ENCODE data around the gene KLHDC4. TPM values are rescaled to one million over a fixed set of nuclear protein-coding genes. Genes with fewer than 3 reads are reported as not detected.

Gene KLHDC4
- total and polyA plus RNA-seq, 4 donors, result 8.2 to 27.6 (median 14.2) TPM

- Histone ChIP-seq H3K36me3 (ENCODE audit: control insufficient read depth in 4 of 4, insufficient read depth in 3 of 4, low read depth in 1 of 4, low read length in 3 of 4) (no peaks in the 10 kb centered on the region), H3K27me3 (ENCODE audit: control insufficient read depth in 4 of 4, insufficient read depth in 4 of 4, low read length in 3 of 4) (no peaks in the 10 kb centered on the region), H3K27ac (ENCODE audit: low read depth in 1 of 2, low read length in 2 of 2) (no peak overlapping the region), H3K9me3 (ENCODE audit: control insufficient read depth in 4 of 4, low read length in 3 of 4) (no peaks in the 10 kb centered on the region), H3K4me1 (ENCODE audit: control insufficient read depth in 4 of 4, insufficient read depth in 4 of 4, low read length in 3 of 4) (peaks cover 0 to 1% (median 0%) of the 10 kb centered on the region in 4 donors), H3K9ac (ENCODE audit: low read depth in 1 of 2, low read length in 2 of 2) (no peak overlapping the region), H3K4me3 (ENCODE audit: low read depth in 1 of 3, low read length in 3 of 3) (no peak overlapping the region)
- 83% methylated on average over 18 of the region's 18 CpGs for WGBS
- TF ChIP-seq RXRA (IDR thresholded peaks at IDR 0.05) (no peak), FOXA2 (IDR thresholded peaks at IDR 0.05) (no peak), HNF4A (conservative IDR thresholded peaks at IDR 0.05) (no peak), FOXA1 (IDR thresholded peaks at IDR 0.05) (no peak), RAD21 (IDR thresholded peaks at IDR 0.05) (no peak), ATF3 (IDR thresholded peaks at IDR 0.05) (no peak), EGR1 (IDR thresholded peaks at IDR 0.05; ENCODE audit: low read depth in 2 of 2) (no peak), JUND (IDR thresholded peaks at IDR 0.05) (no peak), MAX (IDR thresholded peaks at IDR 0.05) (no peak), TAF1 (conservative IDR thresholded peaks at IDR 0.05) (no peak), HNF4G (IDR thresholded peaks at IDR 0.05) (no peak), ZBTB33 (IDR thresholded peaks at IDR 0.05) (no peak), SP1 (IDR thresholded peaks at IDR 0.05) (no peak), YY1 (IDR thresholded peaks at IDR 0.05) (no peak)
- DNase-seq (ENCODE audit: low spot score), result no peak
Measured at GRCh38 chr16:87679593-87680271, 86.1 kb downstream of the KLHDC4 start.

GRCh38 chr16:87678618-87679017 is 87.2 kb downstream of the KLHDC4 start:
- Histone ChIP-seq H3K36me3 (ENCODE audit: control insufficient read depth in 4 of 4, insufficient read depth in 3 of 4, low read depth in 1 of 4, low read length in 3 of 4) (no peaks in the 10 kb centered on the region), H3K9ac (ENCODE audit: low read depth in 1 of 2, low read length in 2 of 2) (no peak overlapping the region), H3K27me3 (ENCODE audit: control insufficient read depth in 4 of 4, insufficient read depth in 4 of 4, low read length in 3 of 4) (no peaks in the 10 kb centered on the region), H3K4me3 (ENCODE audit: low read depth in 1 of 3, low read length in 3 of 3) (no peak overlapping the region), H3K27ac (ENCODE audit: low read depth in 1 of 2, low read length in 2 of 2) (no peak overlapping the region), H3K4me1 (ENCODE audit: control insufficient read depth in 4 of 4, insufficient read depth in 4 of 4, low read length in 3 of 4) (peaks cover 0 to 1% (median 0%) of the 10 kb centered on the region in 4 donors), H3K9me3 (ENCODE audit: control insufficient read depth in 4 of 4, low read length in 3 of 4) (no peaks in the 10 kb centered on the region)
- DNase-seq (ENCODE audit: low spot score), result no peak
- 40% methylated on average over 14 of the region's 14 CpGs for WGBS
- TF ChIP-seq CTCF (IDR thresholded peaks at IDR 0.05; ENCODE audit: low read depth, low read length, missing input control), result no peak
- no peak for TF ChIP-seq SP1 (IDR thresholded peaks at IDR 0.05)
- no peak for TF ChIP-seq HNF4G (IDR thresholded peaks at IDR 0.05)
- no peak for TF ChIP-seq JUND (IDR thresholded peaks at IDR 0.05)
- TF ChIP-seq ZBTB33 (IDR thresholded peaks at IDR 0.05), result no peak
- TF ChIP-seq NR2F2 (IDR thresholded peaks at IDR 0.05), result no peak
- no peak for TF ChIP-seq MAX (IDR thresholded peaks at IDR 0.05)
- no peak for TF ChIP-seq REST (IDR thresholded peaks at IDR 0.05)
- TF ChIP-seq HNF4A (conservative IDR thresholded peaks at IDR 0.05), result no peak

Measured in liver (tissue), 9 donors.